DND-41 (cell line): ENCODE measurements around the gene SDCCAG8.

ENCODE experiments used
- ATAC-seq: fragments of 200-7000 bp; cut with Tn5 transposase; 3 replicates; pipeline ENCODE4 v1.9.1; 2021; ENCODE audit warnings: low read depth; ENCODE audit not compliant: insufficient read depth
- DNase-seq: peaks from one replicate; pipeline ENCODE4 v3.0.0-alpha.2; 2020
- H2AFZ ChIP-seq: 2 replicates; pipeline ENCODE4 v1.6.0; 2012; ENCODE audit warnings: low read depth, low read length
- H3K27ac ChIP-seq: 2 replicates; pipeline ENCODE4 v1.5.1; 2012; ENCODE audit warnings: low read length, inconsistent platforms
- H3K27me3 ChIP-seq: fragments of 200-600 bp; sonication (generic); 2 replicates; pipeline ENCODE4 v1.6.0; 2012; ENCODE audit warnings: low read length, mild to moderate bottlenecking, inconsistent platforms; ENCODE audit not compliant: insufficient read depth, poor library complexity
- H3K36me3 ChIP-seq: 2 replicates; pipeline ENCODE4 v1.5.1; 2012; ENCODE audit warnings: low read length, inconsistent platforms; ENCODE audit not compliant: insufficient read depth
- H3K4me1 ChIP-seq: 2 replicates; pipeline ENCODE4 v1.5.1; 2012; ENCODE audit warnings: mild to moderate bottlenecking, low read length; ENCODE audit not compliant: insufficient read depth
- H3K4me2 ChIP-seq: 2 replicates; pipeline ENCODE4 v1.6.0; 2012; ENCODE audit warnings: mild to moderate bottlenecking, moderate library complexity, low read length, inconsistent platforms; ENCODE audit not compliant: insufficient read depth
- H3K4me3 ChIP-seq, 2 experiments: fragments of 200-600 bp in 1 of 2; shearing (Covaris generic) in 1 of 2; 2 replicates each; pipeline ENCODE4 v1.5.1; 2012 to 2016; ENCODE audit warnings: inconsistent platforms in 2 of 2, low read length in 2 of 2, mild to moderate bottlenecking in 2 of 2, low read depth in 1 of 2, moderate library complexity in 1 of 2
- H3K79me2 ChIP-seq: 2 replicates; pipeline ENCODE4 v1.6.0; 2012; ENCODE audit warnings: low read length, inconsistent platforms; ENCODE audit not compliant: insufficient read depth
- H3K9ac ChIP-seq: 2 replicates; pipeline ENCODE4 v1.6.0; 2012; ENCODE audit warnings: low read depth, mild to moderate bottlenecking, inconsistent platforms, low read length, moderate library complexity
- H3K9me3 ChIP-seq: 2 replicates; pipeline ENCODE4 v1.5.1; 2012; ENCODE audit warnings: low read length, moderate library complexity, mild to moderate bottlenecking, inconsistent platforms; ENCODE audit not compliant: insufficient read depth, severe bottlenecking
- H4K20me1 ChIP-seq: 2 replicates; pipeline ENCODE4 v1.6.0; 2012; ENCODE audit warnings: low read length; ENCODE audit not compliant: insufficient read depth
- CTCF ChIP-seq: IDR thresholded peaks from 2 replicates; pipeline ENCODE4 v1.5.1; 2012; ENCODE audit warnings: borderline replicate concordance, low read length, moderate library complexity, mild to moderate bottlenecking; ENCODE audit not compliant: poor library complexity, severe bottlenecking; ENCODE audit errors: extremely low read depth
- EZH2 ChIP-seq: IDR thresholded peaks from 3 replicates; pipeline ENCODE4 v1.6.1; 2012; ENCODE audit warnings: borderline replicate concordance, low read depth, mild to moderate bottlenecking, moderate library complexity, low read length, inconsistent platforms; ENCODE audit not compliant: severe bottlenecking

The SDCCAG8 gene

DNA sequence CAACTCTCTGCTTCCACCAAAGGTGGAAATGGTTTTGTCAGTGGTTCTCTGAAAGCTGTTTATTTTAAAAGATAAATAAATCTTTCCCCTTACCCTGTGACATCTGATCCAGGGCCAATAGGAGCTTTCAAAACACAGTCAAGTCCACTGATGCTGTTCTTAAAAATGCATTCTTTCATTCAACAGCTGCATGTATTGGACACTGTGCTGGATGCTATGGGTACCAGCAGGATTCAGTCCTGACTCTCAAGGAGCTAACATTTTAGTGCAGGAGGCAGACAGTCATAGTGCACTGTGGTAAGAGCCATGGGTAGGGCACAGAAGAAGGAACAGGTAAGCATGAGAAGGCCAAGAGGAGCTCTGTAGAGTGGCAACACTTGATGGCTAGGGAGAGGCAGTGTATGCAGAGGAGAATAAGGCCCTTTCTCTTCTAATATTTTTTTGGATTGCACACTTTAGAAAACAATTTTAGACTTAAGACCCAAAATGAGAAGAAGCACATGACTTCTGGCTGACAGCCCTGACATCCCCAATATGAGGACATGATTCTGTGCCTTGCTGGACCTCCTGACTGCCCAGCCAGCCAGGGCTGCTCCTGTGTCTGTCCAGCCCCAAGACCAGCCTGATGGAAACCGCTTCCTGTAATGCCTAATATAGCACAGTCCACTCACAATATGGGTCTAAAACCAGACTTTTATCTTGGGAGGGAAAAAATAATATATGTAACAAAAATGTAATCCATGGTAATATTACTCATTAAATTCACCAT lies 207.3 kb downstream of the SDCCAG8 start:
- Histone ChIP-seq H3K36me3 (0 out of 2 replicates have a peak, but pooled peaks cover 3% of the 10 kb centered on the region), H2AFZ (no peak overlapping the region), H3K27me3 (no peaks in the 10 kb centered on the region), H3K79me2 (no peaks in the 10 kb centered on the region), H4K20me1 (no peaks in the 10 kb centered on the region), H3K27ac (no peak overlapping the region), H3K9ac (no peak overlapping the region), H3K4me1 (peaks cover 3% of the 10 kb centered on the region; the same call in 1 of the 2 replicates), H3K4me3 (no peak overlapping the region), H3K4me2 (no peak overlapping the region), H3K9me3 (no peaks in the 10 kb centered on the region)
- no peak for DNase-seq
- ATAC-seq = no peak
- TF ChIP-seq CTCF (no peak), EZH2 (no peak)

- H3K9me3 ChIP-seq = no peaks in the 10 kb centered on the region
- no peak overlapping the region for H3K9ac ChIP-seq
- H3K36me3 ChIP-seq = 0 out of 2 replicates have a peak, but pooled peaks cover 3% of the 10 kb centered on the region
- no peak for DNase-seq
- ATAC-seq = no peak
- H3K27ac ChIP-seq = no peak overlapping the region
- H3K4me3 ChIP-seq = no peak overlapping the region
- no peaks in the 10 kb centered on the region for H3K27me3 ChIP-seq
- TF ChIP-seq EZH2 = no peak
- H3K4me2 ChIP-seq = no peak overlapping the region
- no peak overlapping the region for H2AFZ ChIP-seq
- no peaks in the 10 kb centered on the region for H3K4me1 ChIP-seq
- no peaks in the 10 kb centered on the region for H3K79me2 ChIP-seq
- no peaks in the 10 kb centered on the region for H4K20me1 ChIP-seq
These were observed 209.2 kb downstream of the SDCCAG8 start for GRCh38 chr1:243465081-243465480.

DNA sequence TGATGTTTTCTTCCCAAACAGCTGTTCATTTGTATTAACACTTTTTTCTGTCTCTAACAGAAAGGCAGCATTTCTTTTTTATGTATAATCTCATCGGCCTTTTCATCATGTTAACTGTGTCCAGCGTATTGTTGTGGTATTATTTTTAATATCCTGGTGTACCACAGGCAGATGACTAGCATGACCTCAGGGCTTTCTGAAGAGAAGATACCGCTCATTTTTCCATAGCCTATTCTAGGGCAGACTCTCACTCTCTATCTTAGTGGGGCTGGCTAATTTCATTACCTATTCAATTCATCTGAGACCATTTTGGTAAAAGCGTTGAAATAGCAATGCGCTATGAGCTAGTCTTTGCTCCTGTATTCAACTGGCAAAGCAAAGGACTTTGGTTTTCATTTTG lies 209.9 kb downstream of the SDCCAG8 start:
- no peak for DNase-seq
- no peaks in the 10 kb centered on the region for H4K20me1 ChIP-seq
- no peak overlapping the region for H3K4me2 ChIP-seq
- no peak for ATAC-seq
- H3K9me3 ChIP-seq = no peaks in the 10 kb centered on the region
- H3K36me3 ChIP-seq = 0 out of 2 replicates have a peak, but pooled peaks cover under 1% of the 10 kb centered on the region
- H3K27me3 ChIP-seq = no peaks in the 10 kb centered on the region
- H3K9ac ChIP-seq = no peak overlapping the region
- H3K4me1 ChIP-seq = no peaks in the 10 kb centered on the region
- no peak overlapping the region for H2AFZ ChIP-seq
- no peak overlapping the region for H3K27ac ChIP-seq
- no peaks in the 10 kb centered on the region for H3K79me2 ChIP-seq
- H3K4me3 ChIP-seq = no peak overlapping the region
- no peak for TF ChIP-seq EZH2
- TF ChIP-seq CTCF = no peak

- DNase-seq (no peak), ATAC-seq (no peak)
- H3K4me3 ChIP-seq = no peak overlapping the region
- no peaks in the 10 kb centered on the region; the same call in 1 of the 2 replicates for H3K36me3 ChIP-seq
- no peak overlapping the region for H3K9ac ChIP-seq
- no peak overlapping the region for H3K4me2 ChIP-seq
- H3K79me2 ChIP-seq = no peaks in the 10 kb centered on the region
- no peak for TF ChIP-seq CTCF
- TF ChIP-seq EZH2 = no peak
- no peak overlapping the region for H3K27ac ChIP-seq
- no peak overlapping the region for H2AFZ ChIP-seq
- H3K9me3 ChIP-seq = no peaks in the 10 kb centered on the region
- H3K4me1 ChIP-seq = peaks cover 15% of the 10 kb centered on the region
- H4K20me1 ChIP-seq = no peaks in the 10 kb centered on the region
- H3K27me3 ChIP-seq = no peaks in the 10 kb centered on the region
These were observed 213.7 kb downstream of the SDCCAG8 start for GRCh38 chr1:243469497-243469896.
